Epithelial cell of proximal tubule (primary cell): Measurements from ENCODE around the gene CLEC4M. TPM values are rescaled to one million over a fixed set of nuclear protein-coding genes. Genes with fewer than 3 reads are reported as not detected.
"Not testable (repeated sequence)": the region's sequence is repeated elsewhere in the genome, so short reads cannot be mapped to it uniquely, and the experiment has no call there.

Source experiments
- DNase-seq: peaks from one replicate; pipeline ENCODE4 v3.0.0-alpha.2; 2011; ENCODE audit warnings: low read depth
- H3K4me3 ChIP-seq: 2 replicates; pipeline ENCODE4 v1.5.1; 2011; ENCODE audit warnings: low read depth, mild to moderate bottlenecking, low read length
- total RNA-seq: library from RNA; depleted of rRNA; stranded (reverse); fragments of >200 nt; gene quantifications from 2 replicates; pipeline ENCODE4 v1.2.3, GENCODE V29; 2015
- TF ChIP-seq, protein P1 (sequence below): conservative IDR thresholded peaks from 2 replicates; pipeline ENCODE4 v1.5.1; 2012; ENCODE audit warnings: low read depth, mild to moderate bottlenecking, low read length

CLEC4M gene
- total RNA-seq, 1 donor from 2014 or later = not detected

DNA sequence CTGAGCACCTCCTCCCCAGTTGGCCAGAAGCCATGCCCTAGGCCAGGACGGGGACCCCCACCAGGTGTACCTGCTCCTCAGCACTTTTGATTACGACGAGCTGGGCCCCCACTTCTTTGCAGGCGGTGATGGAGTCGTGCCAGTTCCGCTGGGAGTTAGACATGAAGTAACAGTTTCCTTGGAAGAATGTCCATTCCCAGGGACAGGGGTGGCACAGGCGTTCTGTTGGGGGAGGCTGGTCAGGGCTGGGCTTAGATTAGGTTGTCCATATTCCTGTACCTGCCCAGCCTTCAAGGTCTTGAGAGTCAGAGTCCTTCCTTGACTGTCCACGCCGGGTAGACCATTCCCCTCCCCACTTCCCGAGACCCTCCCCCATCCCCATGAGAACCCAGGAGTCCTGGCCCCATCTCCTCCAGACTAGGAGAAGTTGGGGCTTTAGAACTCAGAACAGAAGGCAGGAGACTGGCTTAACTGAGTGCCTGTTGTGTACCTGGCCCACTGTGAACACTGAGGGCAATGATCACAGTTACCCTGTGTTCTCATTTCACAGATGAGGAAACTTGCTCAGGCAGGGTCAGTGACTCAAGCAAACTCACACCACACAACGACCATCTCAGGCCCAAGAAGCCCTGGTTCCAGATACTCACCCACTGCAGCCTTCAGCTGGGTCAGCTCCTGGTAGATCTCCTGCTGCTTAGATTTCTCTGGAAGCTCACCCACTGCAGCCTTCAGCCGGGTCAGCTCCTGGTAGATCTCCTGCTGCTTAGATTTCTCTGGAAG, 18.0 kb upstream of the CLEC4M start:
- TF ChIP-seq, protein P1, sequence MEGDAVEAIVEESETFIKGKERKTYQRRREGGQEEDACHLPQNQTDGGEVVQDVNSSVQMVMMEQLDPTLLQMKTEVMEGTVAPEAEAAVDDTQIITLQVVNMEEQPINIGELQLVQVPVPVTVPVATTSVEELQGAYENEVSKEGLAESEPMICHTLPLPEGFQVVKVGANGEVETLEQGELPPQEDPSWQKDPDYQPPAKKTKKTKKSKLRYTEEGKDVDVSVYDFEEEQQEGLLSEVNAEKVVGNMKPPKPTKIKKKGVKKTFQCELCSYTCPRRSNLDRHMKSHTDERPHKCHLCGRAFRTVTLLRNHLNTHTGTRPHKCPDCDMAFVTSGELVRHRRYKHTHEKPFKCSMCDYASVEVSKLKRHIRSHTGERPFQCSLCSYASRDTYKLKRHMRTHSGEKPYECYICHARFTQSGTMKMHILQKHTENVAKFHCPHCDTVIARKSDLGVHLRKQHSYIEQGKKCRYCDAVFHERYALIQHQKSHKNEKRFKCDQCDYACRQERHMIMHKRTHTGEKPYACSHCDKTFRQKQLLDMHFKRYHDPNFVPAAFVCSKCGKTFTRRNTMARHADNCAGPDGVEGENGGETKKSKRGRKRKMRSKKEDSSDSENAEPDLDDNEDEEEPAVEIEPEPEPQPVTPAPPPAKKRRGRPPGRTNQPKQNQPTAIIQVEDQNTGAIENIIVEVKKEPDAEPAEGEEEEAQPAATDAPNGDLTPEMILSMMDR = no peak
- no peak for DNase-seq
- H3K4me3 ChIP-seq = no peak overlapping the region

DNA sequence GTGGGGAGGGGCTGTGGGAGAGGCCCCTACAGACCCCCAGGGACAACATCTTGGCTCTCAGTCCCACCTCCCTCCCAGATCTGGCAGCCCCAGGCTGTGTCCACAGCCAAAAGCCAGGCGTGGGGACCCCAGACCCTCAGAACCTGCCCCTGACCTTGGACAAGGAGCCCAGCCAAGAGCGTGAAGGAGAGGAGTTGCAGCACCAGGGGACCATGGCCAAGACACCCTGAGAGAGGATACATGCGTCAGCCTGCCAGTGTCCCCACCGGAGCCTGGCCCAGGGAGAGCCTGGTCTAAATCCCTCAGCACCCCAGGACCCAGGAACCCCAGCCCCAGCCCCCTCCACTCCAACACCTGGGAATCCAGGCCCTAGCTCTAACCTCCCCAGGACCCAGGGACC, 16.7 kb upstream of the CLEC4M start:
- not testable (repeated sequence) for DNase-seq

DNA sequence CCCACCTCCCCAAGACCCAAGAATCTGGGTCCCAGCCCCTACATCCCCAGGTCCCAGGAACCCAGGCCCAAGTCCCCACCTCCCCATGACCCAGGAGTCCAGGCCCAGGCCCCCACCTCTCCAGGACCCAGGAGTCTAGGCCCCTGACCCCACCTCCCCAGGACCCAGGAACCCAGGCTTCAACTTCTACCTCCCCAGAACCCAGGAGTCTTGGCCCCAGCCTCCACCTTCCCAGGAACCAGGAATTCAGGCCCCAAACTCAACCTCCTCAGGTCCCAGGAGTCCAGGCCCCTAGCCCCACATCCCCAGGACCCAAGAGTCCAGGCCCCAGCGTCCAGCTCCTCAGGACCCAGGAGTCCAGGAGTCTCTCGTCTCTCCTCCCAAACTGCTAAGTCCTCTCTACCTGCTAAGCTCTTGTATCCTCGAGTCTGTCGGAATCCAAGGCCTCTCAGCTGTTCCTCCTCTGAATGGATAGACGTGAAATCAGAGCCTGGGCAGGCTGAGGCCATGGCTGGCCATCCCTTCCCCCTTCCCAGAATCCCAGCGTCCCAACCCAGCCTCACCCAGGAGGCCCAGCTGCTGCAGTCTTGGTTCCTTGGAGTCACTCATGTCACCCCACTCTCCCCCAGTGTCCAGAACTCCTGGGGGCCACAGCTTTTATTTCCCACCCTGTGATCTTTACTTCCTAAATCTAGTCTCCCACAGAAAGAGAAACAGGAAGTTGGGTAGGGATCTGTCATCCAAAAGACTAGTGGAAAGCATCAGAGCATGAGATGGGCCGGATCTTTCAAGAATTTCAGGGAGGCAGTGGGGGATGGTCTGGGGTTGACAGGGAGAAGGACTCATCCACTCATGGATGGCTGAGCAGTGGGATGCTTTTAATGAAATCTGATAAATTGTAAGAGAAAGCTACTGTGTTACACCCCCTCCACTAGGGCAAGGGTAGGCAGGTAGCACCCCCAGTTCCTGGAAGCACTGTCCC, 15.8 kb upstream of the CLEC4M start, which contains the start of gene CD209:
CD209 (minus strand) TSS at position 632 of the 982 bp plus-strand sequence; CDS start at position 609, 23 bp downstream.
- DNase-seq = no peak
- TF ChIP-seq, protein P1 = no peak
- no peak within 1 kb of the TSS for H3K4me3 ChIP-seq

More for the DNA sequence above, 16.7 kb upstream of the CLEC4M start:
- not testable (repeated sequence) for H3K4me3 ChIP-seq

DNA sequence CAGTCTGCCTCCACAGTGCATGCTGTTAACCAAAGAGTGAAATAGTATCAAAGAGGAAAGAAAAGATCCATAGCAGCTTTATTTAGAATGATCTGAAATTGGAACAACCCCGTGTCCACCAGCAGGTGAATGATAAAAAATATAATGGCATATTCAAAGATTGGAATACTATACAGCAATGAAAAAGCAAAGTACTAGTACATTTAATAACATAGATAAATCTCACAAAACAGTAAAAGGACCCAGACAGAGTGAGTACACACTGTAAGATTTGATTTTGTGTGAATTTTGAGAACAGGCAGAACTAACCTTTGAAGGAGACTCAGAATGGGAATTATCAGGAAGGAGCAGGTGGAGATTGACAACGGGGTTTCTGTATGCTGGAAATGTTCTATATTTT, 14.9 kb upstream of the CLEC4M start:
- H3K4me3 ChIP-seq = no peak overlapping the region
- TF ChIP-seq, protein P1 = no peak
- DNase-seq = no peak

DNA sequence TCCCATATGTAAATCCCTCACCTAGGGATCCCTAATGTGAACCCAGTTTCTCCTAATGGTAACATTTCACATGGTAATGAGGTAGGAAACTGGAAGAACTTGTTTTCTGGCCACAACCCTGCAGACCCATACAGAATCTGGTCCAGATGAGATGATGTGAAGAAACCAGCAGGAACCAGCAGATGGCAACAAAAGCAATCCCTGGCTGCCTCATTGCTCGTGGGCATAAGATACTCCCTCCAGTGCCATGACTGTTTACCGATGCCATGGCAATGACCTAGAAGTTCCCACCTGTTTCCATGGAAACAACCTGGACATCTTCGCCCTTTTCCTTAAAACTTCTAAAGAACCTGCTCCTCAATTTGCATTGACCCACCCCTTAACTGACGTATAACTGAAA, 14.3 kb upstream of the CLEC4M start:
- TF ChIP-seq, protein P1 = peak; percentile 51
- H3K4me3 ChIP-seq = no peak overlapping the region
- no peak for DNase-seq

DNA sequence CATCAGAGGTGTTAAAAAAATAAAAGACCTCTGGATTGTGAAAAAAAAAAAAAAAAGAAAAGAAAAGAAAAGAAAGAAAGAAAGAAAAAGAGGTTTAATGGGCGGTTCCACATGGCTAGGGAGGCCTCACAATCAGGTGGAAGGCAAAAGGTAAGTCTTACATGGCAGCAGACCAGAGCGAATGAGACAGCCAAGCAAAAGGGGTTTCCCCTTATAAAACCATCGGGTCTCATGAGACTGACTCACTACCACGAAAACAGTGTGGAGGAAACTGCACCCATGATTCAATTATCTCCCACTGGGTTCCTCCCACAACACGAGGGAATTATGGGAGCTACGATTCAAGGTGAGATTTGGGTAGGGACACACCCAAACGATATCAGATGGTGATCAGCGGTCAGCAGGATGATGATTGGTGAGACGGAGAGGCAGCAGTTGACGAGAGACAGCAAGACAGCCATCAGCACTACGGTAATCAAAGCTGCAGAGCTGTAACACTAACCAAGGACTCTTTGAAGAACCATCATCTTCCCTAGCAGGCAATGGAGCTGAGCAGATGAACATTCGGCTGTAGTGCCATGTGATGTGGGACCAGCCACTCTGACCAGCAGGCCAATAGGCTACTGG, 11.8 kb upstream of the CLEC4M start:
- no peak for DNase-seq
- TF ChIP-seq, protein P1 = no peak

DNA sequence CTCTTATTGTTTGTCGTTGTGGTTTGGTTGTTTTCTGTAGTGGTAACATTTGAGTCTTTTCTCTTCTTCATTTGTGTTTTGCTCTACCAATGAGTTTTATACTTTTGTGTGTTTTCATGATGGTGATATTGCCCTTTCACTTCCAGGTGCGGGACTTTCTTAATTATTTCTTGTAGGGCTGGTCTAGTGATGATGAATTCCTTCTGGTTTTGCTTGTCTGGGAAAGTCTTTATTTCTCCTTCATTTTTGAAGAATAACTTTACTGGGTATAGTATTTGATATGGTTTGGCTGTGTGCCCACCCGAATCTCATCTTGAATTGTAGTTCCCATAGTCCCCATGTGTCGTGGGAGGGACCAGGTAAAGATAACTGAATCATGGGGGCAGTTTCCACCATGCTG, 6.8 kb upstream of the CLEC4M start:
- DNase-seq = no peak
- TF ChIP-seq, protein P1 = no peak
- H3K4me3 ChIP-seq = no peak overlapping the region

More for the DNA sequence above, 11.8 kb upstream of the CLEC4M start:
- H3K4me3 ChIP-seq = no peak overlapping the region
